Measurements from ENCODE around the gene PIM1. TPM values are rescaled to one million over a fixed set of nuclear protein-coding genes. Genes with fewer than 3 reads are reported as not detected.

PIM1 gene
- total and polyA plus RNA-seq, 9 of the 15 experiments (the other 6 are each of a cell fraction or from before 2014, with no cell fraction given) = 19.0 to 789 (median 212) TPM

DNA sequence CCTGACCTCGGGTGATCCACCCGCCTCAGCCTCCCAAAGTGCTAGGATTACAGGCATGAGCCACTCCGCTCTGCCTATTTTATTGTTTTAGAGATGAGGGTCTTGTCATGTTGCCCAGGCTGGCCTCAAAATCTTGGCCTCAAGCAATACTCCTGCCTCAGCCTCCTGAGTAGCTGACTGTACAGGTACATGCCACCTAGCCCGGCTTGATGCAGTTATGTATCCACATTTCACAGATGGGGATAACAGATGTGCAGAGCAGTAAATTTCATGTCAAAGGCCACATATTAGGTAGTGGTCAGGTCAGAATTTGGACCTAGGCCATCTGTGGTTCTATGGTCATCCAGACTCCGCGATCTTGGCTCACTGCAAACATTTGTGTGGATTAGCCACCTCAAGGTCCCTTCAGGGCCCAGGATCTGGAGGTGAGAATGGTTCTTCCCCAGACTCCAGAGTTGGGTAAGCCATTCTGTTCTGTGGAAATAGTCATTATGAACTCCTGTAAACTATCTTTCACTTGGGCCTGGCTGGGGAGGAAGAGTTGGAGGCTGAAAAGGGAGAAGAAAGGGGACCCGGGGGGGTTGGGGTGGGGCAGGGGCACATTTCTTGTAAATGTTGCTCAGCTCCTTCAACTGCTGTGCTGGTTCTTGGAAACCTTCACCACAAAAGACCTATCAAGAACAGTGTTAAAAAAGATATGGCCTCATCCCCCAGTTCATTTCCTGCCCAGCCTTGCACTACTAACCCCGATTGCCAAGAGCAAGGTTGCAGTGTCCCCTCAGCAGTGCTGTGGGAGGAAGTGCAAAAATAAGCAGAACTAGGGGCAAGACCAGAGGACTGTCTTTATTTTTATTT lies 13.0 kb downstream of the PIM1 start (continued):
- TF ChIP-seq, protein P1, sequence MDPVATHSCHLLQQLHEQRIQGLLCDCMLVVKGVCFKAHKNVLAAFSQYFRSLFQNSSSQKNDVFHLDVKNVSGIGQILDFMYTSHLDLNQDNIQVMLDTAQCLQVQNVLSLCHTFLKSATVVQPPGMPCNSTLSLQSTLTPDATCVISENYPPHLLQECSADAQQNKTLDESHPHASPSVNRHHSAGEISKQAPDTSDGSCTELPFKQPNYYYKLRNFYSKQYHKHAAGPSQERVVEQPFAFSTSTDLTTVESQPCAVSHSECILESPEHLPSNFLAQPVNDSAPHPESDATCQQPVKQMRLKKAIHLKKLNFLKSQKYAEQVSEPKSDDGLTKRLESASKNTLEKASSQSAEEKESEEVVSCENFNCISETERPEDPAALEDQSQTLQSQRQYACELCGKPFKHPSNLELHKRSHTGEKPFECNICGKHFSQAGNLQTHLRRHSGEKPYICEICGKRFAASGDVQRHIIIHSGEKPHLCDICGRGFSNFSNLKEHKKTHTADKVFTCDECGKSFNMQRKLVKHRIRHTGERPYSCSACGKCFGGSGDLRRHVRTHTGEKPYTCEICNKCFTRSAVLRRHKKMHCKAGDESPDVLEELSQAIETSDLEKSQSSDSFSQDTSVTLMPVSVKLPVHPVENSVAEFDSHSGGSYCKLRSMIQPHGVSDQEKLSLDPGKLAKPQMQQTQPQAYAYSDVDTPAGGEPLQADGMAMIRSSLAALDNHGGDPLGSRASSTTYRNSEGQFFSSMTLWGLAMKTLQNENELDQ (CRISPR knock-in tag; IDR thresholded peaks at IDR 0.05; ENCODE audit: borderline replicate concordance) = 0 out of 2 replicates have a peak, but pooled peaks have one; percentile 27
- TF ChIP-seq HMG20A (CRISPR knock-in tag; conservative IDR thresholded peaks at IDR 0.05) (no peak), E2F6 (IDR thresholded peaks at IDR 0.05; ENCODE audit: borderline replicate concordance in 1 of 2, extremely low read depth in 1 of 2, insufficient read depth in 1 of 2, insufficient read length in 1 of 2, low read depth in 1 of 2, low read length in 1 of 2, poor library complexity in 1 of 2, severe bottlenecking in 1 of 2) (peak; percentile 13 to 16), HNRNPK (IDR thresholded peaks at IDR 0.05; ENCODE audit: low read depth, low read length, poor library complexity, severe bottlenecking) (no peak), ZNF280A (IDR thresholded peaks at IDR 0.05; ENCODE audit: low read depth, partially characterized antibody) (no peak), CTBP1 (IDR thresholded peaks at IDR 0.05; ENCODE audit: borderline replicate concordance) (peak; percentile 78; the same call in 1 of the 2 replicates), CHD7 (IDR thresholded peaks at IDR 0.05; ENCODE audit: low read depth, low read length) (no peak)
